Testis (tissue), 3 donors: Measurements from ENCODE around the gene RAB34. TPM values are rescaled to one million over a fixed set of nuclear protein-coding genes. Genes with fewer than 3 reads are reported as not detected.

Experiments
- DNase-seq: peaks from one replicate; pipeline ENCODE4 v3.0.0-alpha.2; 2019
- H3K27ac ChIP-seq, 2 donors: fragments of 200-600 bp; sonication (generic); one replicate each; pipeline ENCODE4 v1.5.1; 2019
- H3K27me3 ChIP-seq: fragments of 200-600 bp; sonication (generic); one replicate; pipeline ENCODE4 v1.5.1; 2019
- H3K36me3 ChIP-seq: fragments of 200-600 bp; sonication (generic); one replicate; pipeline ENCODE4 v1.5.1; 2017; ENCODE audit warnings: low read depth; ENCODE audit errors: missing control alignments
- H3K4me1 ChIP-seq: fragments of 200-600 bp; sonication (generic); one replicate; pipeline ENCODE4 v1.5.1; 2019
- H3K4me3 ChIP-seq, 2 donors: fragments of 200-600 bp; sonication (generic); one replicate each; pipeline ENCODE4 v1.5.1; 2017 to 2019
- H3K9me3 ChIP-seq: fragments of 200-600 bp; sonication (generic); one replicate; pipeline ENCODE4 v1.5.1; 2017
- CTCF ChIP-seq, 3 experiments: fragments of 450-650 bp in 2 of 3; fragments of 200-600 bp in 1 of 3; sonication (generic) in 1 of 3; IDR thresholded peaks; one replicate each; pipeline ENCODE4 v1.5.1; 2016 to 2019; ENCODE audit warnings: antibody characterized with exemption in 3 of 3, mild to moderate bottlenecking in 2 of 3, moderate library complexity in 1 of 3
- POLR2A ChIP-seq: fragments of 450-650 bp; IDR thresholded peaks from one replicate; pipeline ENCODE4 v1.6.1; 2017; ENCODE audit warnings: antibody characterized with exemption, mild to moderate bottlenecking, moderate library complexity
- WGBS, 2 donors: methylation state at CpG; one replicate each; pipeline ENCODE4 v1.1.5; 2018; 5-methylcytosine and 5-hydroxymethylcytosine counted together
- intact Hi-C: fragments of 100-400 bp; cut with DNase I; formaldehyde crosslinking; loops from one replicate; pipeline ENCODE4 v1.15.1; 2023; ENCODE audit warnings: low total_unique reads
- polyA plus RNA-seq: library from polyadenylated mRNA; stranded (reverse); fragments of 350-450 nt; fragmentation: Illumina TruSeq; extraction: RNeasy Lipid Tissue Mini Kit (QIAGEN cat#74804); gene quantifications from one replicate; pipeline ENCODE4 v1.2.3, GENCODE V29; 2014; ENCODE audit warnings: low read depth, low replicate concordance; ENCODE audit not compliant: insufficient read depth
- total RNA-seq, 2 donors: library from RNA; depleted of rRNA; stranded (reverse); fragments of >200 nt; gene quantifications; one replicate each; pipeline ENCODE4 v1.2.3, GENCODE V29; 2016

The RAB34 gene
- total and polyA plus RNA-seq, 3 donors from 2014 or later, result 30.4 to 47.3 (median 42.1) TPM

GRCh38 chr17:28700830-28701492 lies 16.7 kb downstream of the RAB34 start:
- no peaks in the 10 kb centered on the region for H3K9me3 ChIP-seq
- intact Hi-C loops, result no loop called here
- H3K36me3 ChIP-seq, result no peaks in the 10 kb centered on the region
- H3K27me3 ChIP-seq, result no peaks in the 10 kb centered on the region
- no peak for DNase-seq
- WGBS, 2 donors, result 86 to 93% methylated on average over 7 to 10 of the region's 10 CpGs
- TF ChIP-seq POLR2A, result no peak
- TF ChIP-seq CTCF (IDR thresholded peaks at IDR 0.05), result no peak
- H3K4me1 ChIP-seq, result no peaks in the 10 kb centered on the region
- no peak overlapping the region for H3K4me3 ChIP-seq
- no peak overlapping the region for H3K27ac ChIP-seq

GRCh38 chr17:28700278-28700677 lies 17.4 kb downstream of the RAB34 start:
- no peaks in the 10 kb centered on the region for H3K36me3 ChIP-seq
- no peak overlapping the region for H3K27ac ChIP-seq
- H3K9me3 ChIP-seq, result no peaks in the 10 kb centered on the region
- no peak for DNase-seq
- 76 to 93% methylated on average over 3 to 8 of the region's 8 CpGs for WGBS, 2 donors
- H3K27me3 ChIP-seq, result no peaks in the 10 kb centered on the region
- TF ChIP-seq POLR2A (no peak), CTCF (IDR thresholded peaks at IDR 0.05) (no peak)
- intact Hi-C loops, result no loop called here
- H3K4me3 ChIP-seq, result no peak overlapping the region
- no peaks in the 10 kb centered on the region for H3K4me1 ChIP-seq

- no peak overlapping the region for H3K4me3 ChIP-seq
- H3K4me1 ChIP-seq, result no peaks in the 10 kb centered on the region
- intact Hi-C loops, result no loop called here
- H3K27me3 ChIP-seq, result no peaks in the 10 kb centered on the region
- no peaks in the 10 kb centered on the region for H3K9me3 ChIP-seq
- no peak overlapping the region for H3K27ac ChIP-seq
- no peak for DNase-seq
- TF ChIP-seq POLR2A, result no peak
- TF ChIP-seq CTCF (IDR thresholded peaks at IDR 0.05), result no peak
- H3K36me3 ChIP-seq, result no peaks in the 10 kb centered on the region
- 88 to 89% methylated on average over 6 of the region's 6 CpGs for WGBS, 2 donors
Measured at GRCh38 chr17:28698253-28698941, 19.3 kb downstream of the RAB34 start.

- Histone ChIP-seq H3K9me3 (no peaks in the 10 kb centered on the region), H3K4me1 (no peaks in the 10 kb centered on the region), H3K36me3 (no peaks in the 10 kb centered on the region), H3K27me3 (no peaks in the 10 kb centered on the region), H3K4me3 (no peak overlapping the region), H3K27ac (no peak overlapping the region)
- intact Hi-C loops, result no loop called here
- 90% methylated on average over 1 of the region's 1 CpG; no CpG with 5 or more reads in 1 of the 2 donors for WGBS, 2 donors
- no peak for DNase-seq
- no peak for TF ChIP-seq POLR2A
- TF ChIP-seq CTCF (IDR thresholded peaks at IDR 0.05), result no peak
Measured at GRCh38 chr17:28693869-28694268, 23.8 kb downstream of the RAB34 start.

- Histone ChIP-seq H3K4me3 (no peak overlapping the region), H3K9me3 (no peaks in the 10 kb centered on the region), H3K27ac (no peak overlapping the region), H3K4me1 (no peaks in the 10 kb centered on the region), H3K27me3 (no peaks in the 10 kb centered on the region), H3K36me3 (no peaks in the 10 kb centered on the region)
- no peak for DNase-seq
- WGBS, 2 donors, result 86 to 96% methylated on average over 3 of the region's 3 CpGs
- intact Hi-C loops, result no loop called here
- TF ChIP-seq CTCF (IDR thresholded peaks at IDR 0.05) (no peak), POLR2A (no peak)
Measured at GRCh38 chr17:28689011-28689410, 28.7 kb downstream of the RAB34 start.
